H1 (cell line): Measurements from ENCODE around the gene UTP20.

Experiments used
- EP300 ChIP-seq, 2 experiments: IDR thresholded peaks; 1 replicate in 1 of 2; 2 replicates in 1 of 2; pipeline ENCODE4 v1.6.1; 2011 to 2012; ENCODE audit warnings: low read depth in 2 of 2, low read length in 2 of 2, mild to moderate bottlenecking in 2 of 2, borderline replicate concordance in 1 of 2, inconsistent platforms in 1 of 2, moderate library complexity in 1 of 2
- EZH2 ChIP-seq: fragments of 200-600 bp; sonication (generic); IDR thresholded peaks from 2 replicates; pipeline ENCODE4 v1.7.1; 2012; ENCODE audit warnings: low read depth, mild to moderate bottlenecking, moderate library complexity, low read length, inconsistent platforms; ENCODE audit not compliant: severe bottlenecking
- POLR2A ChIP-seq, 2 experiments: IDR thresholded peaks; 1 replicate in 1 of 2; 2 replicates in 1 of 2; pipeline ENCODE4 v1.6.1; 2011; ENCODE audit warnings: low read depth in 2 of 2, low read length in 2 of 2, mild to moderate bottlenecking in 2 of 2; ENCODE audit errors: control extremely low read depth in 1 of 2
- RBBP5 ChIP-seq: IDR thresholded peaks from 2 replicates; pipeline ENCODE4 v1.7.1; 2012; ENCODE audit warnings: low read depth, mild to moderate bottlenecking, inconsistent platforms, low read length, moderate library complexity, borderline replicate concordance
- TAF1 ChIP-seq: IDR thresholded peaks from 2 replicates; pipeline ENCODE4 v1.6.1; 2011; ENCODE audit warnings: mild to moderate bottlenecking, low read depth, low read length
- TCF12 ChIP-seq: IDR thresholded peaks from 2 replicates; pipeline ENCODE4 v1.6.1; 2011; ENCODE audit warnings: low read depth, mild to moderate bottlenecking, low read length
- TF ChIP-seq, protein P1 (sequence below), 3 experiments: IDR thresholded peaks; 1 replicate in 2 of 3; 2 replicates in 1 of 3; pipeline versions ENCODE4 v1.5.1 to v1.6.1; 2011; ENCODE audit warnings: low read length in 3 of 3, mild to moderate bottlenecking in 3 of 3, inconsistent platforms in 2 of 3, low read depth in 1 of 3, moderate library complexity in 1 of 3; ENCODE audit not compliant: insufficient read depth in 1 of 3; ENCODE audit errors: control extremely low read depth in 1 of 3

DNA sequence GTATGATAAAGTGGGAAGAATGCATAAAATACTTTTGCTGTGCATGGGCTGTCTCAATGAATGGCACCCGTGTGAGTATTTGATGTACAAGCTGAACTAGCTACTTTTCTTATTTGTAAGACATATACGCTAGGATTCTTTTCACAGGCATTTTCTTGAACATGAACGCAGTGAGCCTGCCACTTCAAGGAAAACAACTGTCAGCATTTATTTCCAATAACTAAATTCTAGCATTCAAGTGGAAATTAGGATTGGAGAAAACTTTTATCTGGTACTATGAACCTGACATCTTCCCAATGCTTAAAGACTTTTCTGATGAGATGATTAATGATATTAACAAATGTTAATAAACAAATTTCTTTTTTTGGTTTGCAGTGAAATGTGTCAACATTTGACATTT, 45.7 kb downstream of the UTP20 start:
- TF ChIP-seq POLR2A (IDR thresholded peaks at IDR 0.05; ENCODE audit: control extremely low read depth in 1 of 2, low read depth in 2 of 2, low read length in 2 of 2) (no peak), TAF1 (no peak), RBBP5 (no peak), EZH2 (no peak), TCF12 (no peak), EP300 (IDR thresholded peaks at IDR 0.05; ENCODE audit: borderline replicate concordance in 1 of 2, low read depth in 2 of 2, low read length in 2 of 2) (no peak)
- TF ChIP-seq, protein P1, sequence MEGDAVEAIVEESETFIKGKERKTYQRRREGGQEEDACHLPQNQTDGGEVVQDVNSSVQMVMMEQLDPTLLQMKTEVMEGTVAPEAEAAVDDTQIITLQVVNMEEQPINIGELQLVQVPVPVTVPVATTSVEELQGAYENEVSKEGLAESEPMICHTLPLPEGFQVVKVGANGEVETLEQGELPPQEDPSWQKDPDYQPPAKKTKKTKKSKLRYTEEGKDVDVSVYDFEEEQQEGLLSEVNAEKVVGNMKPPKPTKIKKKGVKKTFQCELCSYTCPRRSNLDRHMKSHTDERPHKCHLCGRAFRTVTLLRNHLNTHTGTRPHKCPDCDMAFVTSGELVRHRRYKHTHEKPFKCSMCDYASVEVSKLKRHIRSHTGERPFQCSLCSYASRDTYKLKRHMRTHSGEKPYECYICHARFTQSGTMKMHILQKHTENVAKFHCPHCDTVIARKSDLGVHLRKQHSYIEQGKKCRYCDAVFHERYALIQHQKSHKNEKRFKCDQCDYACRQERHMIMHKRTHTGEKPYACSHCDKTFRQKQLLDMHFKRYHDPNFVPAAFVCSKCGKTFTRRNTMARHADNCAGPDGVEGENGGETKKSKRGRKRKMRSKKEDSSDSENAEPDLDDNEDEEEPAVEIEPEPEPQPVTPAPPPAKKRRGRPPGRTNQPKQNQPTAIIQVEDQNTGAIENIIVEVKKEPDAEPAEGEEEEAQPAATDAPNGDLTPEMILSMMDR (IDR thresholded peaks at IDR 0.05; ENCODE audit: control extremely low read depth in 1 of 3, insufficient read depth in 1 of 3, low read depth in 1 of 3, low read length in 3 of 3) = no peak
